Measurements from ENCODE around the gene MARCHF9.

GRCh38 chr12:57783466-57783801 is 28.5 kb downstream of the MARCHF9 start:
- no peak for TF ChIP-seq POLR2AphosphoS5 (IDR thresholded peaks at IDR 0.05; ENCODE audit: borderline replicate concordance, low read depth, low read length)
- TF ChIP-seq EZH2 (IDR thresholded peaks at IDR 0.05): no peak
- TF ChIP-seq FOXP2 (optimal IDR thresholded peaks at IDR 0.05; ENCODE audit: control extremely low read depth, extremely low read length, insufficient read depth): no peak
